B cell (primary cell): ENCODE results near the gene HDAC7. TPM values are rescaled to one million over a fixed set of nuclear protein-coding genes. Genes with fewer than 3 reads are reported as not detected.

Experiments
- ATAC-seq: fragments of 200-7000 bp; cut with Tn5 transposase; one replicate; pipeline ENCODE4 v1.10.0; 2021; ENCODE audit warnings: low read depth, mild to moderate bottlenecking, moderate number of reproducible peaks, moderate library complexity
- CTCF ChIA-PET: fragments of 350-600 bp; sonication (Branson Sonifier 250); formaldehyde crosslinking; loops from one replicate; lab custom pipeline; 2021; ENCODE audit warnings: antibody characterized with exemption, inconsistent platforms; lab: Charles Lee
- POLR2A ChIA-PET: fragments of 350-600 bp; sonication (Branson Sonifier 250); formaldehyde crosslinking; loops from one replicate; lab custom pipeline; 2021; ENCODE audit warnings: antibody characterized with exemption; lab: Charles Lee
- DNase-seq: peaks from one replicate; pipeline ENCODE4 v3.0.0; 2013
- H2AFZ ChIP-seq: 2 replicates; pipeline ENCODE4 v1.6.1; 2012; ENCODE audit warnings: mild to moderate bottlenecking, low read depth, low read length; ENCODE audit not compliant: insufficient read depth, poor library complexity, severe bottlenecking
- H3K27ac ChIP-seq, 2 donors: 1 replicate in 1 of 2; 2 replicates in 1 of 2; pipeline ENCODE4 v1.5.1; 2012 to 2013; ENCODE audit warnings: low read length in 2 of 2, mild to moderate bottlenecking in 2 of 2, moderate library complexity in 1 of 2
- H3K27me3 ChIP-seq, 4 experiments: fragments of 200-600 bp in 1 of 4; sonication (generic) in 1 of 4; replicated peaks in 1 of 4; 1 replicate in 2 of 4; 2 replicates in 2 of 4; pipeline versions ENCODE4 v1.6.1 to v1.7.0; 2013 to 2016; ENCODE audit warnings: low read length in 3 of 4, mild to moderate bottlenecking in 2 of 4, mixed read lengths in 1 of 4, moderate library complexity in 1 of 4; ENCODE audit not compliant: insufficient read depth in 4 of 4, control insufficient read depth in 3 of 4; ENCODE audit errors: control extremely low read depth in 1 of 4
- H3K36me3 ChIP-seq, 2 experiments: replicated peaks in 1 of 2; 1 replicate in 1 of 2; 2 replicates in 1 of 2; pipeline versions ENCODE4 v1.6.1 to v1.7.1; 2013; ENCODE audit warnings: low read length in 1 of 2; ENCODE audit not compliant: insufficient read depth in 2 of 2, control insufficient read depth in 1 of 2; ENCODE audit errors: control extremely low read depth in 1 of 2, extremely low read depth in 1 of 2
- H3K4me1 ChIP-seq, 2 donors: fragments of 200-600 bp in 1 of 2; sonication (generic) in 1 of 2; 1 replicate in 1 of 2; 2 replicates in 1 of 2; pipeline versions ENCODE4 v1.5.1 to v1.6.1; 2013 to 2017; ENCODE audit warnings: low read length in 2 of 2; ENCODE audit not compliant: control insufficient read depth in 2 of 2, insufficient read depth in 2 of 2
- H3K4me2 ChIP-seq: replicated peaks from 2 replicates; pipeline ENCODE3; 2012; ENCODE audit warnings: mild to moderate bottlenecking, low read depth, low read length; ENCODE audit not compliant: poor library complexity, severe bottlenecking
- H3K4me3 ChIP-seq, 5 experiments: fragments of 200-600 bp in 1 of 5; sonication (generic) in 1 of 5; 1 replicate in 3 of 5; 2 replicates in 2 of 5; pipeline versions ENCODE4 v1.5.1 to v1.7.0; 2011 to 2016; ENCODE audit warnings: low read length in 4 of 5, mild to moderate bottlenecking in 4 of 5, low read depth in 2 of 5, control low read depth in 1 of 5, moderate library complexity in 1 of 5; ENCODE audit not compliant: insufficient read depth in 1 of 5; ENCODE audit errors: control extremely low read depth in 1 of 5, extremely low read depth in 1 of 5
- H3K79me2 ChIP-seq: fragments of 200-600 bp; sonication (generic); one replicate; pipeline ENCODE4 v1.6.0; 2016; ENCODE audit warnings: low read length; ENCODE audit not compliant: control insufficient read depth, insufficient read depth
- H3K9ac ChIP-seq: fragments of 200-600 bp; sonication (generic); 2 replicates; pipeline ENCODE4 v1.6.1; 2017; ENCODE audit warnings: mild to moderate bottlenecking, low read length, moderate library complexity
- H3K9me3 ChIP-seq, 3 donors: one replicate each; pipeline versions ENCODE4 v1.6.1 to v1.7.1; 2013; ENCODE audit warnings: low read length in 2 of 3; ENCODE audit not compliant: control insufficient read depth in 2 of 3, insufficient read depth in 1 of 3; ENCODE audit errors: control extremely low read depth in 1 of 3
- H4K20me1 ChIP-seq: 2 replicates; pipeline ENCODE4 v1.6.0; 2012; ENCODE audit warnings: mild to moderate bottlenecking, low read length; ENCODE audit not compliant: insufficient read depth, control insufficient read depth, poor library complexity, severe bottlenecking
- H3K27ac Mint-ChIP-seq: one replicate; pipeline ENCODE4 v1.8.0; 2021; ENCODE audit warnings: mixed read lengths
- H3K27me3 Mint-ChIP-seq: one replicate; pipeline ENCODE4 v1.8.0; 2021; ENCODE audit warnings: mixed read lengths
- H3K4me1 Mint-ChIP-seq: one replicate; pipeline ENCODE4 v1.8.0; 2021; ENCODE audit warnings: mixed read lengths
- H3K4me3 Mint-ChIP-seq: one replicate; pipeline ENCODE4 v1.8.0; 2021; ENCODE audit warnings: mixed read lengths
- H3K9me3 Mint-ChIP-seq: one replicate; pipeline ENCODE4 v1.8.0; 2022; ENCODE audit warnings: mixed read lengths; ENCODE audit not compliant: insufficient read depth
- EZH2 ChIP-seq: IDR thresholded peaks from 2 replicates; pipeline ENCODE4 v1.6.1; 2012; ENCODE audit warnings: borderline replicate concordance, low read depth, mild to moderate bottlenecking, moderate library complexity, low read length; ENCODE audit not compliant: insufficient read depth, poor library complexity, severe bottlenecking
- WGBS: methylation state at CpG from one replicate; pipeline ENCODE4 v1.1.5; 2013; ENCODE audit warnings: missing lambda C conversion rate; ENCODE audit not compliant: insufficient coverage; 5-methylcytosine and 5-hydroxymethylcytosine counted together
- intact Hi-C: fragments of 100-400 bp; cut with micrococcal nuclease; formaldehyde crosslinking; loops from one replicate; pipeline ENCODE4 v1.10.0; 2022
- polyA plus RNA-seq: library from polyadenylated mRNA; depleted of rRNA; stranded (reverse); fragments of >200 nt; gene quantifications from 2 replicates; pipeline ENCODE4 v1.2.3, GENCODE V29; 2012
- total RNA-seq, 2 donors: library from RNA; stranded (reverse); fragments of 120-200 nt in 1 of 2; gene quantifications; 1 replicate in 1 of 2; 2 replicates in 1 of 2; pipeline versions ENCODE4 v1.2.3 to v1.2.4, GENCODE V29; 2013 to 2022
- TF ChIP-seq, protein P1 (sequence below): fragments of 200-600 bp; IDR thresholded peaks from one replicate; pipeline ENCODE4 v1.8.0; 2022; ENCODE audit warnings: antibody characterized with exemption, mild to moderate bottlenecking

Gene HDAC7
- total and polyA plus RNA-seq, 2 donors (not counting 1 experiment from before 2014, with no cell fraction given) = 87.2 to 178 TPM

DNA sequence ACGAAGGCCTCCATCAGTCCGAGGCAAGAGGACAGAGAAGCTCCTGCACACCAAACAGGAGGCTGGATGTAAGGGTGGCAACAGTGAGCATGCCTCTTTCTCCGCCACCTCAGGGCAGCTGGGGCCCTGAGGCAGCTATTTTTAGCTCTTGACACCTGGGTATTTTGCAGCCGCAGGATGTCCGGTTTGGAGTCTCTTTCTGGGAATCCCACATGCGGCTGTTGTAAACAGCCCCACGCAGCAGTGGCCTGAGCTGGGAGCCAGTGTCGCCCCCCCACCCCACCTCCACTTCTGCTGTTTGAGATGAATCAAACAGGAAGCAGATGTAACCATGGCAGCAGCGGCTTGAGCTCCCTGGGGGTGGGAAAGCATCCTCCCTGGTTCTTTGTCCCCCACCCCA is 11.7 kb downstream of the HDAC7 start:
- Mint-ChIP-seq H3K27ac (peak overlapping the region; percentile 91), H3K27me3 (no peaks in the 10 kb centered on the region), H3K4me3 (peak overlapping the region; percentile 69), H3K4me1 (peaks cover 96% of the 10 kb centered on the region), H3K9me3 (no peaks in the 10 kb centered on the region)
- H2AFZ ChIP-seq = peak overlapping the region; percentile 8
- H3K36me3 ChIP-seq = peaks cover 0 to 14% of the 10 kb centered on the region in 2 experiments
- H3K9ac ChIP-seq = peak overlapping the region; percentile 54
- WGBS = 0% methylated on average over 9 of the region's 9 CpGs
- peak overlapping the region; percentile 90 to 94 for H3K27ac ChIP-seq
- ATAC-seq (peak; percentile 40), DNase-seq (peak; percentile 86)
- no peak for TF ChIP-seq EZH2
- TF ChIP-seq, protein P1, sequence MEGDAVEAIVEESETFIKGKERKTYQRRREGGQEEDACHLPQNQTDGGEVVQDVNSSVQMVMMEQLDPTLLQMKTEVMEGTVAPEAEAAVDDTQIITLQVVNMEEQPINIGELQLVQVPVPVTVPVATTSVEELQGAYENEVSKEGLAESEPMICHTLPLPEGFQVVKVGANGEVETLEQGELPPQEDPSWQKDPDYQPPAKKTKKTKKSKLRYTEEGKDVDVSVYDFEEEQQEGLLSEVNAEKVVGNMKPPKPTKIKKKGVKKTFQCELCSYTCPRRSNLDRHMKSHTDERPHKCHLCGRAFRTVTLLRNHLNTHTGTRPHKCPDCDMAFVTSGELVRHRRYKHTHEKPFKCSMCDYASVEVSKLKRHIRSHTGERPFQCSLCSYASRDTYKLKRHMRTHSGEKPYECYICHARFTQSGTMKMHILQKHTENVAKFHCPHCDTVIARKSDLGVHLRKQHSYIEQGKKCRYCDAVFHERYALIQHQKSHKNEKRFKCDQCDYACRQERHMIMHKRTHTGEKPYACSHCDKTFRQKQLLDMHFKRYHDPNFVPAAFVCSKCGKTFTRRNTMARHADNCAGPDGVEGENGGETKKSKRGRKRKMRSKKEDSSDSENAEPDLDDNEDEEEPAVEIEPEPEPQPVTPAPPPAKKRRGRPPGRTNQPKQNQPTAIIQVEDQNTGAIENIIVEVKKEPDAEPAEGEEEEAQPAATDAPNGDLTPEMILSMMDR = no peak
- no peaks in the 10 kb centered on the region for H3K9me3 ChIP-seq
- peaks cover under 1% of the 10 kb centered on the region for H4K20me1 ChIP-seq
- no peaks in the 10 kb centered on the region for H3K27me3 ChIP-seq
- H3K4me3 ChIP-seq = peak overlapping the region in 4 of 5 experiments; percentile 16 to 33 (median 28)
- ChIA-PET POLR2A (interaction anchor here (0.5 to 17.3 kb wide), 11 partner anchors 9 to 1348 kb away, joined by 3 to 264 read pairs (median 4); partner anchors contain the start of gene HDAC7), CTCF (interaction anchor here (0.7 to 38.8 kb wide), 21 partner anchors 10 to 156 kb away, joined by 3 to 1203 read pairs (median 5); partner anchors contain the start of genes HDAC7 and SLC48A1)
- H3K4me1 ChIP-seq = peaks cover 74 to 93% of the 10 kb centered on the region in 2 donors
- H3K4me2 ChIP-seq = peak overlapping the region; percentile 84
- H3K79me2 ChIP-seq = peaks cover 96% of the 10 kb centered on the region
- intact Hi-C loops = loop anchor here (1.0 kb wide), 5 partner anchors 11 to 102 kb away; partner anchors contain the start of genes HDAC7, RPAP3 and SLC48A1

DNA sequence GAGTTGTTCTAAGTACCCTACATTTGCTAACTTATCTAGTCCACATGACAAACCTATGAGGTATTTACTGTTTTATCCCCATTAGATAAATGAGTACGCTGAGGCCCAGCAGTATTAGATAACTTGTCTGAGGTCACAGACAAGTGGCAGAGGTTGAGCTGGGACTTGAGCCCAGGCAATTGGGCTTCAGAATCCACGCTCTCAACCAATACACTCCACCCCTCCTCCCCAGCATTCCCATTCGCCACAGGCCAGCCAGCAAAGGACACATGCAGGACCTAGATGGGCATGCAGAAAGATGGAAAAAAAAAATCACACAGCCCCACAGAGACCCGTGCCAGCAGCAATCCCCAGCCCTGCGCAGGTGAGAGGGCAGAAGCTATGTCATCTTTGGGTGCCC is 12.4 kb downstream of the HDAC7 start:
- peak overlapping the region; percentile 91 for H3K27ac Mint-ChIP-seq
- TF ChIP-seq, protein P1 = no peak
- TF ChIP-seq EZH2 = no peak
- peaks cover 96% of the 10 kb centered on the region for H3K4me1 Mint-ChIP-seq

More for the DNA sequence above, 12.4 kb downstream of the HDAC7 start:
- Histone ChIP-seq H3K4me1 (peaks cover 77 to 95% of the 10 kb centered on the region in 2 donors), H3K36me3 (peaks cover 0 to 14% of the 10 kb centered on the region in 2 experiments), H2AFZ (no peak overlapping the region), H4K20me1 (peaks cover 8% of the 10 kb centered on the region), H3K79me2 (peaks cover 98% of the 10 kb centered on the region), H3K4me3 (peak overlapping the region in 1 of 5 experiments; percentile 9), H3K9me3 (no peaks in the 10 kb centered on the region), H3K27ac (peak overlapping the region; percentile 90 to 94), H3K9ac (peak overlapping the region; percentile 54), H3K4me2 (peak overlapping the region; percentile 84), H3K27me3 (no peaks in the 10 kb centered on the region)
- DNase-seq (no peak), ATAC-seq (no peak)
- H3K27me3 Mint-ChIP-seq = no peaks in the 10 kb centered on the region
- intact Hi-C loops = no loop called here
- CTCF ChIA-PET = interaction anchor here (0.7 to 38.8 kb wide), 18 partner anchors 10 to 155 kb away, joined by 3 to 1203 read pairs (median 8); partner anchors contain the start of genes HDAC7 and SLC48A1
- H3K9me3 Mint-ChIP-seq = no peaks in the 10 kb centered on the region
- POLR2A ChIA-PET = interaction anchor here (0.7 to 17.3 kb wide), 7 partner anchors 11 to 98 kb away, joined by 3 to 264 read pairs (median 4); partner anchors contain the start of gene HDAC7
- 100% methylated on average over 2 of the region's 5 CpGs for WGBS
- peak overlapping the region; percentile 69 for H3K4me3 Mint-ChIP-seq
